Activated CD4-positive, alpha-beta T cell treated with anti-CD3 and anti-CD28 coated beads, Interleukin-2, amount 10 ng/mL, durations not matched to agents 24 days and 14 days (primary cell): ENCODE results near the gene ADAMTS6. TPM values are rescaled to one million over a fixed set of nuclear protein-coding genes. Genes with fewer than 3 reads are reported as not detected.

Experiments
- DNase-seq: peaks from one replicate; pipeline ENCODE4 v3.0.0; 2022
- H3K27ac Mint-ChIP-seq: one replicate; pipeline ENCODE4 v1.8.0; 2022; ENCODE audit warnings: mild to moderate bottlenecking, mixed read lengths
- H3K27me3 Mint-ChIP-seq: one replicate; pipeline ENCODE4 v1.8.0; 2022; ENCODE audit warnings: mixed read lengths
- H3K36me3 Mint-ChIP-seq: one replicate; pipeline ENCODE4 v1.8.0; 2022; ENCODE audit warnings: low read depth, mild to moderate bottlenecking, mixed read lengths
- H3K4me1 Mint-ChIP-seq: one replicate; pipeline ENCODE4 v1.8.0; 2021; ENCODE audit warnings: mixed read lengths
- H3K4me3 Mint-ChIP-seq: one replicate; pipeline ENCODE4 v1.8.0; 2022; ENCODE audit warnings: mild to moderate bottlenecking, moderate library complexity, mixed read lengths
- H3K9me3 Mint-ChIP-seq: one replicate; pipeline ENCODE4 v1.8.0; 2021; ENCODE audit warnings: mixed read lengths
- intact Hi-C: fragments of 100-400 bp; cut with micrococcal nuclease; formaldehyde crosslinking; loops from one replicate; pipeline ENCODE4 v1.15.1; 2023
- total RNA-seq: library from RNA; stranded (reverse); gene quantifications from 2 replicates; pipeline ENCODE4 v1.2.3, GENCODE V29; 2022

ADAMTS6 gene
- total RNA-seq, 1 donor from 2014 or later = 0.89 TPM

DNA sequence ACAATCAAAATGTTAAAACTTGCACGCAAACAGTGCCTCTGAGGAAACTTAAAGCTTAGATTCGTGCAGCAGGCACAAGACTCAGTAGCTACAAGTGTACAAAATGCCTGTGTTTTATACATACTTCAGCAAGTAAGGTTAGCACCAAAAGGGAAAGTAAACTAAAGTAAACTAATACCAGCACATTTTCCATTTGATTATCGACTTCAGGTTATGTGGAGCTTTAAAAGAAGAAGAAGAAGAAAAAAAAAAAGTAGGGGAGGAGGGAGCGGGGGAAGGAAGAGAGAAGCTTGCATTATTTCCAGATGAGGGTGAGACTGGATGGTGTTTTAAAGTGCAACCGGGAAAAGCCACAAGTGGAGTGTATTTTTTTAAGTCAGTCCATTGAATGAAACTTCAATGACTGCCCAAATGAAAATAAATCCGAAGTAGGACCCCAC, 596 bp upstream of the ADAMTS6 start:
- Mint-ChIP-seq H3K27me3 (peaks cover 5% of the 10 kb centered on the region), H3K4me3 (no peak overlapping the region), H3K36me3 (no peaks in the 10 kb centered on the region), H3K27ac (peak overlapping the region; percentile 85), H3K9me3 (no peaks in the 10 kb centered on the region), H3K4me1 (peaks cover 18% of the 10 kb centered on the region)
- intact Hi-C loops = loop anchor here (2.0 to 10.0 kb wide), 4 partner anchors 80 to 715 kb away; partner anchors contain the start of genes CENPK, CWC27, PPWD1 and SREK1
- peak; percentile 60 for DNase-seq

GRCh38 chr5:65481171-65481581, 544 bp downstream of the ADAMTS6 start:
- Mint-ChIP-seq H3K27ac (peak overlapping the region; percentile 85), H3K4me1 (peaks cover 18% of the 10 kb centered on the region), H3K27me3 (peaks cover 6% of the 10 kb centered on the region), H3K9me3 (no peaks in the 10 kb centered on the region), H3K36me3 (no peaks in the 10 kb centered on the region), H3K4me3 (no peak overlapping the region)
- no peak for DNase-seq
- intact Hi-C loops = loop anchor here (5.0 to 10.0 kb wide), 2 partner anchors 664 to 714 kb away; partner anchors contain the start of genes CWC27, SREK1 and SREK1IP1

GRCh38 chr5:65480306-65480865, 1.3 kb downstream of the ADAMTS6 start:
- Mint-ChIP-seq H3K27me3 (peaks cover 6% of the 10 kb centered on the region), H3K36me3 (no peaks in the 10 kb centered on the region), H3K4me3 (no peak overlapping the region), H3K9me3 (no peaks in the 10 kb centered on the region), H3K4me1 (peaks cover 18% of the 10 kb centered on the region), H3K27ac (no peak overlapping the region)
- DNase-seq = peak; percentile 69
- intact Hi-C loops = loop anchor here (5.0 to 10.0 kb wide), 2 partner anchors 664 to 713 kb away; partner anchors contain the start of genes CWC27, SREK1 and SREK1IP1

GRCh38 chr5:65479527-65479926, 2.2 kb downstream of the ADAMTS6 start:
- peaks cover 6% of the 10 kb centered on the region for H3K27me3 Mint-ChIP-seq
- no peak overlapping the region for H3K4me3 Mint-ChIP-seq

DNA sequence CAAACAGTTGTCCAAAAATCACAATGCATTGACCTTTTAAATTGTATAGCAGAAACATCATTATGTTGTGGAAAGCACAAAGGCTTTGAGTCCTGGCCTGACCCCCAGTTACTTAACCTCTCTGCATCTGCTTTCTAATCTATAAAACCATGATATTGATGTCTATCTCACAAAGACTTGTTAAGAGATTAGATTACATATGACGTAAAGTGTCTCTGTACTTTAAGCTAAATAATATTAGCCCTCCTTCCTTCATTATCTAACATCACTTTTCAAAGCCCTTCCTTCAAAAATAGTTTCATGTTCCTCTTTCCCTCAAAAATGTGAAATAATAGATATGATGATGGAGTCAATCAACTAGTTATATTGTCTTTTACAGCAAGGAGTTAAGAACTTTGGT, 3.4 kb downstream of the ADAMTS6 start:
- H3K9me3 Mint-ChIP-seq = no peaks in the 10 kb centered on the region
- no peaks in the 10 kb centered on the region for H3K36me3 Mint-ChIP-seq
- H3K4me3 Mint-ChIP-seq = no peak overlapping the region
- peaks cover 9% of the 10 kb centered on the region for H3K27me3 Mint-ChIP-seq
- no peak overlapping the region for H3K27ac Mint-ChIP-seq
- peaks cover 17% of the 10 kb centered on the region for H3K4me1 Mint-ChIP-seq
- intact Hi-C loops = no loop called here
- no peak for DNase-seq

More at GRCh38 chr5:65479527-65479926, 2.2 kb downstream of the ADAMTS6 start:
- no peak for DNase-seq
- no peaks in the 10 kb centered on the region for H3K9me3 Mint-ChIP-seq
- H3K27ac Mint-ChIP-seq = no peak overlapping the region
- H3K36me3 Mint-ChIP-seq = no peaks in the 10 kb centered on the region
- H3K4me1 Mint-ChIP-seq = peaks cover 18% of the 10 kb centered on the region
- intact Hi-C loops = no loop called here

- H3K27me3 Mint-ChIP-seq = peaks cover 11% of the 10 kb centered on the region
- H3K4me1 Mint-ChIP-seq = no peaks in the 10 kb centered on the region
- no peaks in the 10 kb centered on the region for H3K36me3 Mint-ChIP-seq
- no peak for DNase-seq
- no peak overlapping the region for H3K27ac Mint-ChIP-seq
- H3K4me3 Mint-ChIP-seq = no peak overlapping the region
- no peaks in the 10 kb centered on the region for H3K9me3 Mint-ChIP-seq
- intact Hi-C loops = no loop called here
Measured at GRCh38 chr5:65475895-65476294, 5.8 kb downstream of the ADAMTS6 start.

- Mint-ChIP-seq H3K27me3 (peaks cover 12% of the 10 kb centered on the region), H3K9me3 (no peaks in the 10 kb centered on the region), H3K27ac (no peak overlapping the region), H3K4me1 (no peaks in the 10 kb centered on the region), H3K36me3 (no peaks in the 10 kb centered on the region), H3K4me3 (no peak overlapping the region)
- no peak for DNase-seq
- intact Hi-C loops = no loop called here
Measured at GRCh38 chr5:65475336-65475735, 6.4 kb downstream of the ADAMTS6 start.

- H3K36me3 Mint-ChIP-seq = no peaks in the 10 kb centered on the region
Measured at GRCh38 chr5:65474130-65474711, 7.5 kb downstream of the ADAMTS6 start.

DNA sequence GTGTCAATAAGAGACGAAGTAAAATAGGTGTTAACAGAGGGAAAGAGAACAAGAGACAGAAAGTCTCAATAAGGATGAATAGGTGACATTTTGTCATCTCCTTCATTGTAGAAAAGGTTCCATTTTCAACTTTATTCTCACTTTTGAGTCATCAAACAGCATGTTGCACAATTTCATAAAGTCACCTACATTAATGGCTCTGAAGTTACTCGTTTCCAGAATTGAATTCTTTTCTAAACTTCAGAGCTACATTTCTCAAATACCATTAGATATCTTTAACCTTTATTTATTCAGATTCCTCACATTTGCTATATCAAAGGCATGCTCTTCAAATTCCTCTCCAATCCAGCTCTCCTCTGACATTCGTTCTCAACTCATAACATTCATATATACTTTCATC, 13.1 kb downstream of the ADAMTS6 start:
- H3K4me1 Mint-ChIP-seq = no peaks in the 10 kb centered on the region
- no peaks in the 10 kb centered on the region for H3K36me3 Mint-ChIP-seq
- H3K27me3 Mint-ChIP-seq = peaks cover 3% of the 10 kb centered on the region
- intact Hi-C loops = no loop called here
- H3K9me3 Mint-ChIP-seq = no peaks in the 10 kb centered on the region
- DNase-seq = no peak
- no peak overlapping the region for H3K27ac Mint-ChIP-seq
- H3K4me3 Mint-ChIP-seq = no peak overlapping the region

More at GRCh38 chr5:65474130-65474711, 7.5 kb downstream of the ADAMTS6 start:
- Mint-ChIP-seq H3K4me1 (no peaks in the 10 kb centered on the region), H3K27ac (no peak overlapping the region), H3K9me3 (no peaks in the 10 kb centered on the region), H3K4me3 (no peak overlapping the region), H3K27me3 (peaks cover 12% of the 10 kb centered on the region)
- intact Hi-C loops = no loop called here
- no peak for DNase-seq

DNA sequence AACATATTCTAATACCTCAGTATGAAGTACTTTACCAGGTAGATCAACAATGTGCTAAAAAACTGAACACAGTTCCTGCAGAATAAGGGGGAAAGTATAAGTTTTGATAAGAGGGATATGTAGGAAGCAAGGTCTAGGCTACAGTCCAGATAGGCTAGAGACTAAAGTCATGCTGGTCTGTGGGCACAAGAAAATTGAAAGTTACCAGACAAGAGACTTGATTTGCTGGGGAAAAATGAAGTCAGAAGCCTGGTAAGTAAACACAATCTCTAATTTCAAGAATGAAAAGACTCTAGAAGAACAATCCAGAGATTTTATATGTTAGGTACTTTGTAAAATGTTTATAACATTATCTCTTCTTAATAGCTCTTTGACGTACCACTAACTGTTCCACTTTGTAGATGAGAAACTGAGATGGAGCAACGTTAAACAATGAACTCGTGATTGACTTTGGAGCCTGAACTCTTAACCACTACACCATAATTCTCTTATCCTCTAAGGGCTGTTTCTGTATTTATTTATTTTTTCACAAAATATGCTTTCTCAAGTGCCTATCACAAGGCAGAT, 19.5 kb downstream of the ADAMTS6 start:
- Mint-ChIP-seq H3K9me3 (no peaks in the 10 kb centered on the region), H3K27ac (no peak overlapping the region), H3K4me1 (no peaks in the 10 kb centered on the region), H3K27me3 (no peaks in the 10 kb centered on the region), H3K36me3 (no peaks in the 10 kb centered on the region), H3K4me3 (no peak overlapping the region)
- no peak for DNase-seq
- intact Hi-C loops = no loop called here

GRCh38 chr5:65461490-65461889, 20.2 kb downstream of the ADAMTS6 start:
- Mint-ChIP-seq H3K9me3 (no peaks in the 10 kb centered on the region), H3K27ac (no peak overlapping the region), H3K4me3 (no peak overlapping the region), H3K36me3 (no peaks in the 10 kb centered on the region), H3K27me3 (no peaks in the 10 kb centered on the region), H3K4me1 (no peaks in the 10 kb centered on the region)
- intact Hi-C loops = no loop called here
- DNase-seq = no peak

GRCh38 chr5:65459995-65460394, 21.7 kb downstream of the ADAMTS6 start:
- Mint-ChIP-seq H3K27me3 (no peaks in the 10 kb centered on the region), H3K4me3 (no peak overlapping the region), H3K9me3 (no peaks in the 10 kb centered on the region), H3K36me3 (no peaks in the 10 kb centered on the region), H3K4me1 (no peaks in the 10 kb centered on the region), H3K27ac (no peak overlapping the region)
- intact Hi-C loops = no loop called here
- DNase-seq = no peak

GRCh38 chr5:65455064-65455463, 26.7 kb downstream of the ADAMTS6 start:
- intact Hi-C loops = no loop called here
- no peak for DNase-seq
- Mint-ChIP-seq H3K27ac (no peak overlapping the region), H3K27me3 (no peaks in the 10 kb centered on the region), H3K4me3 (no peak overlapping the region), H3K9me3 (no peaks in the 10 kb centered on the region), H3K4me1 (no peaks in the 10 kb centered on the region), H3K36me3 (no peaks in the 10 kb centered on the region)

DNA sequence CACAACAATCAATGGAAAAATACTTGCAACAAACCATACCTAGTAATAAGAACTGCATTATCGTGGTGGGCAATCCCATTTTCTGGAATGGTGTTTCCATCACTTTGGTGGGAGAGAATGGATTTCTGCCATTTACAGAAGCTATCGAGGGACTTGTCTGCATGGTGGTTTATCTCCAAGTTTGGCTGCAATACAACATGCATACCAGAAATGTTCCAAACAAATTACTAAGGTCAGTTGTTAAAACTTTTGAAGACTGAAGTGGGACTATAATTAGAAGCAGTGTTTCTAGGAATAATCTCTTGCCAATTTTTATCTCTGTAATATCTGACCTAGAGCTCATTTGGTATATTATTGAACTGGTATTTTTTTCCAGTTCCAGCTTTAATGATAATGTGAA, 30.3 kb downstream of the ADAMTS6 start:
- no peak for DNase-seq
- no peaks in the 10 kb centered on the region for H3K4me1 Mint-ChIP-seq
- H3K4me3 Mint-ChIP-seq = no peak overlapping the region
- intact Hi-C loops = no loop called here
- peaks cover 2% of the 10 kb centered on the region for H3K27me3 Mint-ChIP-seq
- H3K9me3 Mint-ChIP-seq = no peaks in the 10 kb centered on the region
- H3K27ac Mint-ChIP-seq = no peak overlapping the region
- H3K36me3 Mint-ChIP-seq = no peaks in the 10 kb centered on the region
